CD4-positive, alpha-beta T cell treated with Interleukin-2 at 100 ng/mL for 4 hours (primary cell): ENCODE measurements around the gene CSF1.
"Not testable (repeated sequence)": the region's sequence is repeated elsewhere in the genome, so short reads cannot be mapped to it uniquely, and the experiment has no call there.

Experiments
- DNase-seq: peaks from one replicate; pipeline ENCODE4 v3.0.0-alpha.2; 2020; ENCODE audit warnings: low spot score

CSF1 gene

DNA sequence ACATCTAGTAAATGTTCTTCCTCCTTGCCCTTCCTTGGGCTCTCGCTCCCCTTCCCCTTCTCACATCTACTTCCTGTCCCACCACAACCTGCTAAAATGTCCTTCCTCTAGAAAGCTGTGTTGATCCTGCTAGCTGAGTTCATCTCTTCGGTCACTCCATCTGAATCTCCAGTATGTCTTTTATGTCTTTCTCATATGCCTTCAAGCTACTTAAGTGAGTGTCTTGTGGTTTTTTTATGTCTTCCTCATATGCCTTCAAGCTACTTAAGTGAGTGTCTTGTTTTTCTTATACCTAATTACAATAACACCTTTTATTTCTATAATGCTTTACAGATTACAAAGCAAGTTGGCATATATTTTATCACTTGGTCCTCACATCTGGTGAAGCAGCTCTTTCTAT is 33.9 kb downstream of the CSF1 start:
- no peak for DNase-seq

DNA sequence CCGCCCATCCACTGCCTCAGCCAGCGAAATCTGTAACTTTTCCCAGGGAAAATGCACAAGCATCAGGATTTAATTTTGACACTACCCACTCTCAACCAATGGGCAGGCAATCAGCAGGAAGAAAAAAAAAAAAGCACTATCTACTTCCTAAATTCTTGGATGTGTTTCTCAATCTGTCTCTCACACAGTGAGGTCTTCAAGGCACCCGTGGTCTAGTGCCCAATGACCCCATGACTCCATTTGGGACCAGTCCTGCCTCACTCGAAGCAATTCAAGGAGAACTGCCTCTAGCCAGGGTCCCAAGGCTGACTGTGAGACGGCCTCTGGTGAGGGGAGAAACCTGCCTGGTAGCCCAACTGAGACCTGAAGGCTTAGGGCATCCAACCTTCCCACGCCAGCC is 35.9 kb downstream of the CSF1 start:
- DNase-seq: no peak

DNA sequence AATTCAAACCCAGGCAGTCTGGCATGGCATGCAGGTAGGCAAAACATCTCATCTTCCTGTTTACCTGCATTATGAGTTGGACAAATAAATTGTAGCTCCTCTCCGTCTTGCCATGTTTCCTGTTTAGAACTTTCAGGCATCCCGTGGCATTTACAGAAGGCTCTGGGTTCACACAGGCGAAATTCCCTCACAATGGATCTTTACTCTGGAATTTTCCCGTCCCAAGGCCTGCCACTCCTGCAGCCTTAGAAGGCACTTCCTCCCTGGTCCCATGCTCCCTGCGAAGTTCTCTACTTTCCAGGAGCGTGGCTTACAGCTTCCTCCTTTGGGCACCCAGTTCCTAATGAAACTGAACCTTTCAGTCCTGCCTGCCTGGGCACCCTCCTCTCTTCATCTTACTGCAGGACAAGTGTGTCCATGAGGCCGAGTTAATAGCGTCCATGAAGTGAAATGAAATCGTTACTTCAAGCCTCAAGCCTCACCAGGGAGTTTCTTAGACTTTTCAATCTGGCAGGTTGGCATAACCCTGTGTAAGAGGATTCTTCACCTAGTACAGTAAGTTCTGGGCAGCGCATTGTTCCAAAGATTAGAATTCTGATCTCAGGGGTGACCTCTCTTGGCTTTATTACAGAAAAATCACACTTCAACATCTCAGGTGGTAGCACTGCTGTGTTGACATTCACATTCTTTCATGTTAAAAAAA is 37.1 kb downstream of the CSF1 start:
- DNase-seq: no peak

DNA sequence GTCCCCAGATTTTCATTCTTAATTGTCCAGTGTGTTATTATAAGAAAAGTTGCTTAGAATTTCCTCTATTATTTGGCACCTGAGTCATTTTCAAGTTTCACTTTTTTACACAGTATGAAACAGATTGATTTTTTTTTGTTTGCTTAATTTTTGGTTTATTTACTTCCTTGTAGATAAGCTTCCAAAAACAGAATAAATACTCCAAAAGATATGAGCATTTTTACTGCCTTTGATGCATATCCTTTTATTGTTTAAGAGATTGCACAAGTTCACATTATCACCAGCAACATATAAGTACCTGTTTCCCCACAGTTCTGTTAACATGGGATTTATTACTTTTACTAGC is 37.6 kb downstream of the CSF1 start:
- DNase-seq: no peak

DNA sequence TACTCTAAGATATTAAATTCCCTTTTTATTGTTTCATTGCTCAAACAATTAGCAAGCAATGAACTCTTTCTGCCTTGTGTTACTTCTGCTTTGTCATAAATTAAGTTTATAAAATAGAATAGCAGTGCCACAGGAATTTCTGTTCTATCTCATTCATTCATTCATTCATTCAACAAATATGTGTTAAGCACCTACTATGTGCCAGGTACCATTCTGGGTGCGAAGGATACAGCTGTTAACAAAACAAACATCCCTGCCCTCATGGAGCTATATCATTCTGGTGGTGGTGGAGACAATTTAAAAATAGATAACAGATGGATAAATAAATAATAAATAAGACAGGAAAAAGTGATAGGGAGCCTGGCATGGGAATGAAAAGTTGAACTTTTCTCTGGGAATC is 39.4 kb downstream of the CSF1 start:
- DNase-seq: no peak

GRCh38 chr1:109950509-109950908 is 39.9 kb downstream of the CSF1 start:
- DNase-seq: no peak

DNA sequence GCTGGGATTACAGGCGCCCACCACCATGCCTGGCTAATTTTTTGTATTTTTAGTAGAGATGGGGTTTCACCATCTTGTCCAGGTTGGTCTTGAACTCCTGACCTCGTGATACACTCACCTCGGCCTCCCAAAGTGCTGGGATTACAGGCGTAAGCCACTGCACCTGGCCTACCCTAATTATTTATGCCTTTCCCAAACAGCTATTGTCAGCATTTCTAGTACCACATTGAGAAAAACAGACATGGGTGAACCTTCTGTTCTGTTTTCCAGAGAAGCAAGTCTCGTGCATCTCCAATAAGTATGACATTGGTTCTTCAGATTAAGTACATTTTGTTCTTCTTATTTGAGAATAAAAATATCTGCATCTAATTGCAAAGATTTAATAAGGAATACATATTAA is 40.9 kb downstream of the CSF1 start:
- not testable (repeated sequence) for DNase-seq

- DNase-seq: no peak
These were observed 43.4 kb downstream of the CSF1 start for GRCh38 chr1:109954041-109954512.

DNA sequence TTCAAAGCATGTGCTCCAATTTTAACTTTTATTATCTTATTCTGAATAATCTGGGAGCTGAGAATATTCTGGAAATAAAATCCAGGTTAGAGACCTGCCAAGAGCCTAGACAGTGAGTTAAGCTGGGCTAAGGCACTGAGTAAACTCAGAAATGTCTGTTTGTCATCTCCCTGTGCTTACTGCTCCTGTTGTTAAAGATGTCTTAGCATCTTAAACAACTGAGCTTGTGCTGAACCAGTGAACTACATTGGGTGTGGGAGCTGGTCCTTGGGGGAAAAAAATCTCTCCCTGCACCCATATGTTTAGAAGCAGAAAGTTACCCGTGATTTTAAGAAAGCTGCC is 49.0 kb downstream of the CSF1 start:
- DNase-seq: no peak

DNA sequence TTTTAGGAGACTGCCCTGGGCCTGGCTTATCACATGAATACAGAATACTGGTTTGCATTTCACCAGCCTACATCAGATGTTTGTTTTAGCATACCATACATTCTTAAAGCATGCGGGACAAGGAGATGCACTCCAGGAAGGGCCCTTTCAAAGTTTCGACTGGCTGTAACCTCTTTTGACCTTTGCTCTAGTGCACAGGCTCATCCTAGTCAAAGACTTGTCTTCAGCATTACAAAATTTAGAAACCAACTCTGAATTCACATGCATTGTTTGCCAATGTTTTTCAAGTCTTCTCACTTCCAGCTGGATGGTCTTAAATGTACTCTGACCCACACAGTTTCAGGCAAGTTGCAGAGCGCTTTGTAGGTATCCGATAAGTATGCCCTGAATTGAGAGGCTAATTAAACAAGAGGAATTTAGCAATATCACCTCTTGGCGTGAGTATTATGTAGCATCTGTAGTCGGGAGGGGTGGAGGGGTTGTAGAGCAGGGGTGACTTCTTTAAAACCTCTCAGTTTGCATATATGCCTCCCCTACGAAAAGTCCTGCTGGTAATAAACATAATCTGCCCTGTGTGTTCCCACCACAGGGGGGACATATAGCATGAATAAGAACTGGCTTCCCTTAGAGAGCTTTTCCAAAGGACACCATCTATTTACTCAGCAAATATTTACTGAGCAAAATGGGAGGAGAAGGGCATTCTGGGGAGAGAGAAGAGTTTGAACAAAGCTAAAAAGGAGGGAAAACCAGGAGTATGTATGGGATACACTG is 49.5 kb downstream of the CSF1 start:
- DNase-seq: no peak

DNA sequence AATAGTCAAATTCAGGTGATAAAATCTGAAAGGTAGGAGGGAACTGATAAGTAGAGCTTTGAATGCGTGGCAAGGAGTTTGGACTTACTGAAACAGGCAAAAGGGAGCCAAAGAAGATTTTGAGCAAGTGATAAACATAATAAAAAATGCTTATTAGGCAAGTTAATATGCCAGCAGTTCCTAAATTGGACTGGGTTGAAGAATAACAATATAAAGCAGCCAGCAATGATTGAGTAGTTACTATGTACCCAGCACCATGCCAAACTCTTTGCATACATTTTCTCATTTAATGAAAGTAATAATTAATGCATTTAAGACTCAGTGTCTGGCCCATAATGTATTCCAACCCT is 50.1 kb downstream of the CSF1 start:
- DNase-seq: no peak

GRCh38 chr1:109963864-109964263 is 53.2 kb downstream of the CSF1 start:
- DNase-seq: no peak

DNA sequence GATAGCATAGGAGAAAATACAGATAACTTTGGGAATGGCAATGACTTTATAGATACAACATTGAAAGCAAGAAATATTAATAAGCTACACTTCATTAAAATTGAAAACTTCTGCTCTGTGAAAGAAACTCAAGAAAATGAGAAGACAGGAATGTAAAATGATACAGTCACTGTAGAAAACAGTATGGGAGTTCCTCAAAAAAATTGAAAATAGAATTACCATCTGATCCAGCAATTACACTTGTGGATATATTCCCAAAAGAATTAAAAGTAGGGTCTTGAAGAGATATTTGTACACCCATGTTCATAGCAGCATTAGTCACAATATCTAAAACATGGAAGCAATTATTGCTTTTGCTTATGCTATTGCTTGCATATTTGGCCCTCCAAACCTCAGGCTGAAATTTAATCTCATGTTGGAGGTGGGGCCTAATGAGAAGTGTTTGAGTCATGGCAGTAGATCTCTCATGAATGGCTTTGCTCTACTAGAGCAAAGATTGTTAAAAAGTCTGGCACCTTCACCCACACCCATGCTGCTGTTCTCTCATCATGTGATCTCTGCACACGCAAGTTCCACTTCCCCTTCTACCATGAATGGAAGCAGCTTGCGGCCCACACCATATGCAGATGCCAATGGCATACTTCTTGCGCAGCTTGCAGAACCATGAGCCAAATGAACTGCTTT is 58.6 kb downstream of the CSF1 start:
- no peak for DNase-seq

DNA sequence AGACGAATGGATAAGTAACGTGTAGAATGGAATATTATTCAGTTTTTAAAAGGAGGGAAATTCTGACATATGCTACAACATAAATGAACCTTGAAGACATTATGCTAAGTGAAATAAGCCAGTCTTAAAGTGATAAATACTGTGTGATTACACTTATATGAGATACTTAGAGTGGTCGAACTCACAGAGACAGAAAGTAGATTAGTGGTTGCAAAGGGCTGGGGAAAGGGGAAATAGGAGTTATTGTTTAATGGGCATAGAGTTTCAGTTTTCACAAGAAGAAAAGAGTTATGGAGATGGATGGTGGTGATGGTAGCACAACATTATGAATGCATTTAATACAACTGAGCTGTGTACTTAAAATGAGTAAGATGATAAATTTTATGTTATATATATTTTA is 59.3 kb downstream of the CSF1 start:
- no peak for DNase-seq

DNA sequence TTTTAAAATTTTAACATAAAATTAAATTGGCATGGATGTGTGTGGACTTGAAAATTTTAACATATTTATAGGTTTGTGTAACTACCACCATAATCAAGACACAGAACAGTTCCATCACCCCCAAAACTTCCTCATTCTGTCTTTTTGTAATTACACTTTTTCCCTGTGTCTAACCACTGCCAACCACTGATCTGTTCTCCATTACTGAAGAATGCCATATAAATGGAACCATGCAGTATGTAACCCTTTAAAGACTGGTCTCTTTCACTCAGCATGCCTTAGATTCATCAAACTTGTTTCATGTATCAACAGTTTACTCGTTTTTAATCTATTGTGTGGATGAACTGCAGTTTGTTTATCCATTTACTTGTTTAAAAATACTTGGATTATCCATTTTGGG is 60.9 kb downstream of the CSF1 start:
- DNase-seq: no peak

DNA sequence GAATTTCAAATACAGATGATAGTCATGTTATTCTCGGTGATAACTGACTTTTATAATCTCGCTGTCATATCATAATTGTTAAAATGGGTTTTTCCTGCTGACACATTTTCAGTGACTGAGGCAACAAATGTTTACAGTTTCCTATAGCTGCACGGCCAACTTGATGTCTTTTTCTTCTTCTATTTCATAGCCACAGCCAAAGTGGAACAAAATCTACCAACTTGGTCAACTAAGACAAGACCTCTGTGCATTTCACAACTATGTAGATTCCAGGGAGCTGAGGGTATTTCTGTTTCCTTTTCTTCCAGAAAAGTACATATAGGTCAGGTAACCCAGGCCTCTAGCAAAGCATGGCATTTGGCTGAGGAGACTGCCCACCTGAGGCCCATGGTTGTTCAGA is 63.5 kb downstream of the CSF1 start:
- DNase-seq: no peak

GRCh38 chr1:109975718-109976117 is 65.1 kb downstream of the CSF1 start:
- no peak for DNase-seq

GRCh38 chr1:109976762-109977161 is 66.1 kb downstream of the CSF1 start:
- no peak for DNase-seq

GRCh38 chr1:109977225-109977624 is 66.6 kb downstream of the CSF1 start:
- DNase-seq: no peak

DNA sequence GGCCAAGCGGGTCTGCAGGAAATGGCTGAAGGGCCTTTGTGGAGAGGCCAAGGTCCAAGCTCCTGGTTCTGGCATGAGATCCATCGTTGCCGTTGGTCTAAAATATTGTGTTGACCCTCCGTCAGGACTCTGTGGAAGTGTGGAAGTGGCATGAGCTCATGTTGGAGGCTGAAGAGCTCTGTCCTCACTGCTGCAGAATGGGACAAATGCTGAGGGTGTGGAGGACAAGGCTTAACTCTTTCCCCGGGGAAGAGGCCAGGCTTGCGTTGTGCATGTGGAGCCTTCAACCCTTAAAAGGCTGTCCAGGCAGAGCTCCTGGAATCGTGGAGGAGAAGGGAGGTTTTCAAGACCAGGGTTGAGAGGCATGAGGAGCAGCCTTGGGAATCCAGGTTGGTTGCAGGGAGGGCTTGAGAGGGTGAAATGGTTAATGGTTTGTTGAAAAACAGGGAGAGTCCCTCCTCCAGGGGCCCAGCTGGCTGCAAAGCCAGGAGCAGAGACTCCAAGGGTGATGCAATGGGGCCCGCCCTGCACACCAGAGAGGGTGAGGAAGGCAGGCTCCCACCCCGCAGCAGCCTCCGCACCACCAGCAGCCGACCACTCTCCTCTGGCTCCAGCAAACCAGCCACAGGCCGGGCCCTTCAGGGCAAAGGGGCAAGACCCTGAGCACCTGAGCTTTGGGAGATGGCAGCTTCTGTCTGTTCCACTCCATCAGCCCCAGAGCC is 67.2 kb downstream of the CSF1 start:
- DNase-seq: no peak

- no peak for DNase-seq
These were observed 68.3 kb downstream of the CSF1 start for GRCh38 chr1:109978761-109979488.

- DNase-seq: no peak
These were observed 68.9 kb downstream of the CSF1 start for GRCh38 chr1:109979489-109980091.
